ENCODE results near the gene MPV17L2.

DNA sequence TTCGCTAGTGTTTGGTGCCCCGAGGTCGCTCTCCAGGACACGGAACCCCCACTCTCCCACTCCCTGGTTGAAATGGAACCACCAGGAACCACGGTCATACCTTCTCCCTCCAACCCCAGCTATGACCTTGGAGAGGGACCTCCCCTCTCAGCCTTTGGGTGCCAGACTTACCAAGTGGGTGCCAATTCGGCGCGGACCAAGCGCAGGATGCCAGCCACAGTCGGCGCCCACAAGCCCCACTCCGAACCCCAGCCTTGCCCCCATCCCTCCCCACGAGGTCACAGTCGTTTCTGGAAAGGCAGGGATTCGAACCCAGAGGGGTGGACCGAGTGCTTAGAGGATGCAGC is 32.3 kb downstream of the MPV17L2 start:
- TF ChIP-seq, protein P1, sequence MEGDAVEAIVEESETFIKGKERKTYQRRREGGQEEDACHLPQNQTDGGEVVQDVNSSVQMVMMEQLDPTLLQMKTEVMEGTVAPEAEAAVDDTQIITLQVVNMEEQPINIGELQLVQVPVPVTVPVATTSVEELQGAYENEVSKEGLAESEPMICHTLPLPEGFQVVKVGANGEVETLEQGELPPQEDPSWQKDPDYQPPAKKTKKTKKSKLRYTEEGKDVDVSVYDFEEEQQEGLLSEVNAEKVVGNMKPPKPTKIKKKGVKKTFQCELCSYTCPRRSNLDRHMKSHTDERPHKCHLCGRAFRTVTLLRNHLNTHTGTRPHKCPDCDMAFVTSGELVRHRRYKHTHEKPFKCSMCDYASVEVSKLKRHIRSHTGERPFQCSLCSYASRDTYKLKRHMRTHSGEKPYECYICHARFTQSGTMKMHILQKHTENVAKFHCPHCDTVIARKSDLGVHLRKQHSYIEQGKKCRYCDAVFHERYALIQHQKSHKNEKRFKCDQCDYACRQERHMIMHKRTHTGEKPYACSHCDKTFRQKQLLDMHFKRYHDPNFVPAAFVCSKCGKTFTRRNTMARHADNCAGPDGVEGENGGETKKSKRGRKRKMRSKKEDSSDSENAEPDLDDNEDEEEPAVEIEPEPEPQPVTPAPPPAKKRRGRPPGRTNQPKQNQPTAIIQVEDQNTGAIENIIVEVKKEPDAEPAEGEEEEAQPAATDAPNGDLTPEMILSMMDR (IDR thresholded peaks at IDR 0.05; ENCODE audit: low read length) = no peak
- TF ChIP-seq EZH2 (optimal IDR thresholded peaks at IDR 0.05; ENCODE audit: low read depth, low read length) = no peak

All from MM.1S (cell line).